ENCODE results near the gene SLC9A3. TPM values are rescaled to one million over a fixed set of nuclear protein-coding genes. Genes with fewer than 3 reads are reported as not detected.
A peak's percentile ranks its signal among the peaks of the same experiment; 100 is the strongest.

The SLC9A3 gene
- total RNA-seq, 1 donor from 2014 or later, result 0.79 TPM

DNA sequence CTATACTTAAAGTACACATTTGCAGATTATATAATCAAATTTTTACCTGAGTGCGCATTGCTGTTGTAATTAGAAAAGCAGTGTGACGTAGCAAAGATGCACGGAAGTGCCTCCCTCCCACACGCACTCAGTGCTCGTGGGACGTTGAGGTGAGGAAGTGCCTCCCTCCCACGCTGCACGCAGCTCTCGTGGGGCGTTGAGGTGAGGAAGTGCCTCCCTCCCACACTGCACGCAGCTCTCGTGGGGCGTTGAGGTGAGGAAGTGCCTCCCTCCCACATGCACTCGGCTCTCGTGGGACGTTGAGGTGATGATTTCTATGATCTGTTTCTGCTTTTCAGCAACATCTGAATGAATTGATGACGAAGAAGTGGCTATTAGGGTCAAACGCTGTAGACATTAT, 60.3 kb downstream of the SLC9A3 start:
- no peak for DNase-seq (ENCODE audit: low read depth in 2 of 2)

DNA sequence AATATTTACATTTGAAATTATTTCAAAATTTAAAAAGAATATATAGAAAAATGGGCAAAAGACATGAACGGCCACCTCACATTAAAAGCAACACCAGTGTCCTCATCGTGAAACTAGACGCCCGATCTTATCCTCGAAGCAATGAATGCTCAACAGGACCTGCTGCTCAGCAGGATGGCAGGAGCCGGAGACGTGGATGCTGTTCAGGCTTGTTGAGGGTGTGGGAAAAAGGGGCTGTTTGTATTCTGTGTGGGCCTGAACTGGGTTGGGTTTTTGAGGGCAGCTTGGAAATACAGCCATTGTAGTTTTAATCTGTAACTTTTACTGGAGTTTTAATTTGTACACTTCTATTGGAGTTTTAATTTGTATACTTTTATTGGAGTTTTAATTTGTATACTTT, 60.9 kb downstream of the SLC9A3 start:
- no peak for DNase-seq (ENCODE audit: low read depth in 2 of 2)

DNA sequence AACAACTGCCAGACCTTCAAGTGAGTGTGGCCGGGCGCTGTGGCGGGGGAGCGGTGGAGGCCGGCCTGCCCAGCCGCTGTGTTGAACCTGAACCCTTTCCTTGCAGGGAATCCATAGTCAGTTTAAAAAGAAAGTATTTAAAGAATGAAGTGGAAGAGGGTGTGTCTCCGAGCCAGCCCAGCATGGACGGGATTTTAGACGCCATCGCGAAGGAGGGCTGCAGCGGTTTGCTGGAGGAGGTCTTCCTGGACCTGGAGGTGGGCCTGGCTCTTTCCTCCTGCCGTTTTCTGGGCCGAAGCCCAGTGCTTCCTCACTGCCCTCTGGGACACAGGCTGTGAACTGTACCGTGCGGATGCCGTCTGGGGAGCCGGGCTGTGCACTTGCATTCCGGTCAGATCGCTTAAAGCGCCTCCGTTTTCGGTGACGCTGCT, 62.2 kb downstream of the SLC9A3 start:
- no peak for DNase-seq (ENCODE audit: low read depth in 2 of 2)

DNA sequence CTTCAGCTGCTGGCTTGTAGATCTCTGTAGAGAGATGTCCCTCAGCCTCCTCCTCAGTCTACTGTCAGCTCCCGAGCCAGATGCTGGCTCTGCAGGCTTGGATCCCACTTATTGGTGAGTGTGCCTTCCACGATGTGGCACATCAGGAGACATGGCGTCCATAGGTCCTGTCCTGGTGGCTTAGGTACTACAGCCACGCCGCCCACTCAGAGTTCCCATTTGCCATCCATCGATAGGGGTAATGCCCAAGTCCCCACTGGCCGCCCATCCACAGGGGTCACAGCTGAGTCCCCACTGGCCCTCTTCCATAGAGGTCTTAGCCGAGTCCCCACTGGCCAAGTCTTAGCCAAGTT, 64.0 kb downstream of the SLC9A3 start:
- no peak for DNase-seq (ENCODE audit: low read depth in 2 of 2)

DNA sequence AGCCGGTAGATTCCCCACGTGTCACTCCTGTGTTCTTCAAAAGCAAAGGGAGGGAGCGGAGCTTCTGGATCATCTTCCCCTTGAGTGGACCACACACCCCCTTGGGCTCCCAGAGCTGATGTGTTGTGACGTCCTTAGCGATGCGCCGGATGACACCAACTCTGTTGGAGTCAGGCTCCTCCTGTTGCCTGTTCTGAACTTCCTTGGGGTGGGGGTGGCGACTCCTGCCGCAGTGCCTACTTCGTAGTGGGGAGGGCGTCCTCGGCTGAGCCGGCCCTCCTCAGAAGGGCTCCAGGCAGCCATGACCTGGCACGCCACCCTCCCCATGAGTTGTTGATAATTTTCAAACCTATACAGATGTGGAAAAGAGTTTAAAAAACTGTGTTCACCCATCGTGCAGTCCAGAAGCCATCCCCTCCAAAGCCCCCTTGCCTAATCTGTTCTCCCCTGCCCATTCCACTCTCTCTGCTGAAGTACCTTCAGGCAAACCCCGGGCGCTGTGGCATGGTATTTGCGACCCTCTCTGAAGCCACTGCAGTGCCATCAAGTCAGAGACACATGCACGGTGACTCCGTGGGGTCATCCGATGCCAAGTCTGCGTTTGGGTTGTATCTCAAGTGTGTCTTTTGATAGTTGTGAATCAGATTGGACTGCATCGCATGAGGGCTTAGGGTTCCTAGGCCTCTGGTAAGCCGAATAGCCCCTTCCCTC, 64.5 kb downstream of the SLC9A3 start:
- no peak for DNase-seq (ENCODE audit: low read depth in 2 of 2)

DNA sequence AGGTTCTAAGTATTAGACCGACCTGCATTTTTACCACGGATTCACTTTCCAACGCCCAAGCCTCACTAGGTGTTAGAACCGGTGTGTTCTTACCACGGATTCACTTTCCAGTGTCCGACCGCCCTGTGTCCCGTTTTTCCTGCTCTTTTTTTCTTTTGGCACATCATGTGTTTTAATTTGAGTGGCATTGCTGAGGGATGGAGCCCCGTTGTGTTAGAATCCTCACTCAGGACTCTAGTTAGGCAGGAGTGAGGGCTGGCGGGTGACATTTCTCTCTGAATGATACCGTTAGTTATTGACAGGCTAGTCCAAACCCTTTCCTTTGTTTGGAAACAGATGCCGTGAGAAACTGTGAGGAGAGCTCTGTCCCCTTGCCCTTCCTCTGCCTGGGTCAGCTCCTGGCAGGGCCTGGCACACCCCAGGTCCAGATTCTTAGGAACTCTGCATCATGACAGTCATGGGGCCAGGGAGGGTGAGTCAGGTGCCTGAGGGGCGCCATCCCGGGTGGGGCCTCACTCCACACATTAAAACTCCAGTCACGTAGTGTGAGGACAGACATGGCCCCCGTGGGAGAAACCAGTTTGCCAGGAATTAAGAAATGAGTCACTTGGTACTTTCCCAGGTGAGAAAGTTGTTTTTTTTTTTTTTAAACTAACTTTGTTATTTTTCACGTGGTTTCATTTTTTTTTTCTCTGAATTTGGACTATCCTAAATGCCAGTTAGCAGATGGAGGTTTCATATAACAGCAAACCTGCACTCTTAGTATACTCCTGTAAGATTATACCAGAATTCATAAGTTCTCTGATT, 65.5 kb downstream of the SLC9A3 start:
- DNase-seq (ENCODE audit: low read depth in 2 of 2), result peak; percentile 59 to 72

DNA sequence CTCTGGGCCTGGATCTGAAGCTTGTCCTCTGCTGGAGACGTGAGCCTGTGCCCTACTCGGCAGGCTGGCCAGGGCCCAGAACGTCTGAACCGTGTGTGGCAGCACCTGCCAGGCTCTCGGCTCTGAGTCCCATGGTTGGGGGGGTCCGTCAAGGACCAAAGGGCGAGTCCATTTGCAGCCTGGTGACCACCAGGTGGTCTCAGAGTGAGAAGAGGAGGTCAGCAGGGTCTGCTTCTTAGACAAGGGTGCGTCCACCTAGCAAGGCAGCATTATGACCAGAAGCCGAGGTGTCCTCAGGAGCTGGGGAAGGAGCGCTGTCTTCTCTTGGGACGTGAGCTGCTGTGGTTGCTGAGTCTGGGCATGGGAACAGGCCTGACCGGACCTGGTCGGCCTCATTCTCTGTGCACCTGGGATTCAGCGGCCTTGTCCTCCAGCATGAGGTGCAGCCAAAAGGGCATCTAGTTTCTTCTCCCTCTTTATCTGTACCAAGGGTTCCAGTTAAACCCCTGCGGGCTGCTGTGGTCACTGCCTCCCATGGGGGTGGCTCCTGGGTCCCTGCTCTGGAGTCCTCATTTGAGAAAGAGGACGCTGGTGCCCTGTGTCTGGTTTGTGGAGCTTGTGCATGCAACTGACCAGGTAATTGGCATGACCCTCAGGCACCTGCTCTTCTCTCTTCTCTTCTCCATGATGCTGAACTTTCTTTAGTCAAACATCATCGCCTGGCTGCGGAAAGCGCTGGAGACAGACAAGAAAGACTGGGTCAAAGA, 66.9 kb downstream of the SLC9A3 start:
- DNase-seq (ENCODE audit: low read depth in 2 of 2), result no peak

DNA sequence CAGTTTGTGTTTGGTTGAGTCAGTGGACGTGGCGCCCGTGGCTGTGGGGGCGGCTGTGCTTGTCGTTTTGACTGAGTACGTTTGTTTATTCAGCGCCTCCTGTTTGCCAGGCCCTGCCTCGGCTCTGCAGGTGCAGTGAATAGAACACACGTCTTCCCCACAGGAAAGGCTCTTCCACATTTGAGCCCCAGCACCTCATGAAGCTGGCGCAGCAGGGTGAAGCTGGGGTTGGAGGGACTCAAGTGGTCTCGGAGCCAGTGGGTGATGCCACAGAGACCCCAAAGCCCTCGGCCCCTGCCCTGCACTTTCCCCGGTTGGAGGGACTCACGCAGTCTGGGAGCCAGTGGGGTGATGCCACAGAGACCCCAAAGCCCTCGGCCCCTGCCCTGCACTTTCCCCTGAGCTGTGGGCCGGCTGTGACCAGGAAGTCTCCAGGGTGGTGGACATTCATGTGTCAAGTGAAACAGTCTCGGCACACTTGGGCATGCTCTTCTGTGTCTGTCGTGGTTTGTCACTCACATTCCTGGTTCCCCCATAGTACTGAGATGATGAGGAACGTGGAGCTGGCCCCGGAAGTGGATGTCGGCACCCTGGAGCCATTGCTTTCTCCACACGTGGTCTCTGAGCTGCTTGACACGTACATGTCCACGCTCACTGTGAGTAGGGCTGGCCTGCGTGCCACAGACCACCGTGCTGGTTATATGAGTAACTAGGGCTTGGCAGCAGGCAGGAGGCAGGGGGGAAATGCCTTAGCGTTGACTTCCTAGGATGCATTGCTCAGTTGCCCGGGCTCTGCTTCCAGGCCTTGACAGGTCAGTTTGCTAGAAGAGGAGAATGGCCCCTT, 67.7 kb downstream of the SLC9A3 start:
- peak; percentile 70 to 81 for DNase-seq (ENCODE audit: low read depth in 2 of 2)

DNA sequence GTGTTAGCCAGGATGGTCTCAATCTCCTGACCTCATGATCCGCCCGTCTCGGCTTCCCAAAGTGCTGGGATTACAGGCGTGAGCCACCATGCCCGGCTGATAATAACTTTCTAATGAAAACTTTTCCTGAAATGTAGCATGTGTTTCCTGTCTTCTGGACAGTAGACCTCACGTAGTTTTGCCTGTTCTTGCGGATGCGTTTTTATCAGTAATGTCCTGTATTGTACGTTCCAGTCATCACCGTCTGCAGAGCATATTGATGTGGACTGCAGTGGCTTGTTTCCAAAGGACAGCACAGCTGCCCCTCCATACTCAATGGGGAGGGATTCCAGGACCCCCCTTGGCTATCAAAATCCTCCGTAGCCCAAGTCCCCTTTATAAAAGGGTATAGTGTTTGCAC, 68.4 kb downstream of the SLC9A3 start:
- DNase-seq (ENCODE audit: low read depth in 2 of 2), result peak in 1 of 2 donors; percentile 92

DNA sequence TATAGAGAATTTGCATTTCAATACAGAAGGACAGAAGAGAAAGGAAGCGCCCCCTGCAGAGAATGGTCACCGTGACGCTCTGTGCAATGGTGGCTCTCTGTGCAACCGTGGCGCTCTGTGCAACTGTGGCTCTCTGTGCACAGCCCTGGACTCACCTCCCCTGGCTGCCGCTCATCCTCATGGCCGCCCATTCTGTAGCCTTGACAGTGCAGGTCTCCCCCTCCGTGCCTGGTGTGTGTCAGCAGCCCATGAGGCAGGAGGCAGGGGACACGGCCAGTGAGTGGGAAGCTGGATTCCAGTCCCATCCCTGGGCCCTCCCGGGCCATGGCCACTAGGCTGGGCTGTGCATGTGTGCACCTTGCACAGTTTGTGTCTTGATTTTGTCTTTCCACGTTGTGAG, 69.3 kb downstream of the SLC9A3 start:
- DNase-seq (ENCODE audit: low read depth in 2 of 2), result no peak

DNA sequence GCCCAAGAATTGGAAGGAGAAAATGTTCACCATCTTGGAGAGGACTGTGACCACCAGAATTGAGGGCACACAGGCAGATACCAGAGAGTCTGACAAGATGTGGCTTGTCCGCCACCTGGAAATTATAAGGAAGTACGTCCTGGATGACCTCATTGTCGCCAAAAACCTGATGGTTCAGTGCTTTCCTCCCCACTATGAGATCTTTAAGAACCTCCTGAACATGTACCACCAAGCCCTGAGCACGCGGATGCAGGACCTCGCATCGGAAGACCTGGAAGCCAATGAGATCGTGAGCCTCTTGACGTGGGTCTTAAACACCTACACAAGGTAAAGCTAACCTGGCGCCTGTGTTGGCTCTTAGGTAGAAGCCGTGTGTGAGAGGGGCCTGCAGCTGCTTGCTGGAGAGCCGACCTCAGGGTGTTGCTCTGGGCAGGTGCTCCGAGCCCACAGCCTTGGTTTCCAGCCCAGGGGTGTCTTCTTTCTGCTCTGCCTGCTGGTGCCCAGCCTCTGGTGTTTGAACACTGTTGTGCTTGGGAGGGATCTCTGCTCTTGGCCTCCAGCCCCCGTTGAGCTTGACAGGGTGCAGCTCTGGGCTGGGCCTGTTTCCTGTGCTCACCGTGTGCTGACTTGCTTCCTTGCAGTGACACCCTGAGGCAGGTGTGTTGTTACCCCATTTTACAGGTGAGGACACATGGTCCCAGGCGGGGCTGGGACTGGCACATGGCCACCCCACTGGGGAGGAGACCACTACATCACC, 70.3 kb downstream of the SLC9A3 start:
- DNase-seq (ENCODE audit: low read depth in 2 of 2), result no peak

DNA sequence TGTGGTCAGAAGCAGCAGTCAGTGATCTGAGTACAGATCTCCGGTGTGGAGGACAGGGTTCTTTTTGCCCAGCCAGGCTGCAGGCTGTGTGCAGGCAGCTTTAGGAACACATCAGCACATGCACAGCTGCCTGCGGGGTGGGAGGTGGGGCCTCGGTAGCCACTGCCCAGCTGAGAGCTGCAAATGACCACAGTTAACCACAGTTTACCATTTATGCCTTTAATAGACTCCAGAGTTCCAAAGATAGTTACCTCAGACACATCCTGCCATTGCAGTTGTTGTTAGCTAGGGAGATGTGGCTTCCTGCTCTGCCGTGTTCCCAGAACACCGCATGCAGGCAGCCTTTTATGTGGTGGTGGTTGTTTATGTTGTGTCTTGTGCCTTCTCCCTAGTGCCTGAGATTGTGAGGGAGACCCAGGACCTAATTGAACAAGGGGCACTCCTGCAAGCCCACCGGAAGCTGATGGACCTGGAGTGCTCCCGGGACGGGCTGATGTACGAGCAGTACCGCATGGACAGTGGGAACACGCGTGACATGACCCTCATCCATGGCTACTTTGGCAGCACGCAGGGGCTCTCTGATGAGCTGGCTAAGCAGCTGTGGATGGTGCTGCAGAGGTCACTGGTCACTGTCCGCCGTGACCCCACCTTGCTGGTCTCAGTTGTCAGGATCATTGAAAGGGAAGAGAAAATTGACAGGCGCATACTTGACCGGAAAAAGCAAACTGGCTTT, 71.1 kb downstream of the SLC9A3 start:
- DNase-seq (ENCODE audit: low read depth in 2 of 2), result no peak

DNA sequence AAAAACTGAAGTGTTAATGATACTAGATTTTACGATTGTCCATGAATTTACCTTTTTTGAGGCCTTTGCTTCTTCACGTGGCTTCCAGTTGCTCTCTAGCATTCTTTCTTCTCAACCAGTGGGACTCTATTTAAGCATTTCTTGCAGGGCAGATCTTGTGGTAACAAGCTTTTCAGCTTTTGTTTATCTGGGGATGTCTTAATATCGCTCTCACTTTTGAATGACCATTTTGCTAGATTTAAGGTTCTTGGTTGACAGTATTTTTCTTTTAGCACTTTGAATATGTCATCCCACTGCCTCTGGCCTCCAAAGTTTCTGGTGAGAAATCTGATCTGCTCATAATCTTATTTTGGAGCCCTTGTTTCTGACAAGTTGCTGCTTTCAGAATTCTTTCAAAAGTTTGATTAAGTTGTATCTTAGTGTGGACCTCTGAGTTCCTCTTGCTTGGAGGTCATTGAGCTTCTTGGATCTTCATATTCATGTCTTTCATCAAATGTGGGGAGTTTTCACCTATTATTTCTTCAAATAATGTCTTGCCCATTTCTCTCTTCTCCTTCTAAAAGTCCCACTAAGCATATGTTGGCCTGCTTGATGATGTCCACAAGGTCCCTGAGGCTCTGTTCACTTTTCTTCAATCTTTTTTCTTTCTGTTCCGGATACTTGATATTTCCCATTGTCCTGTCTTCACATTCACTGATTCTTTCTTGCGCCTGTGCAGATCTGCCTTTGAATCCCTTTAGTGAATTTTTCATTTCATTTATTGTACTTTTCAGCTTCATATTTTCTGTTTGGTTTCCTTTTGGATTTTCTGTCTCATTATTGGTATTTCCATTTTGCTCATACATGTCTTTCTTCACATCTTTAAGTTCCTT, 72.4 kb downstream of the SLC9A3 start:
- DNase-seq (ENCODE audit: low read depth in 2 of 2), result no peak

DNA sequence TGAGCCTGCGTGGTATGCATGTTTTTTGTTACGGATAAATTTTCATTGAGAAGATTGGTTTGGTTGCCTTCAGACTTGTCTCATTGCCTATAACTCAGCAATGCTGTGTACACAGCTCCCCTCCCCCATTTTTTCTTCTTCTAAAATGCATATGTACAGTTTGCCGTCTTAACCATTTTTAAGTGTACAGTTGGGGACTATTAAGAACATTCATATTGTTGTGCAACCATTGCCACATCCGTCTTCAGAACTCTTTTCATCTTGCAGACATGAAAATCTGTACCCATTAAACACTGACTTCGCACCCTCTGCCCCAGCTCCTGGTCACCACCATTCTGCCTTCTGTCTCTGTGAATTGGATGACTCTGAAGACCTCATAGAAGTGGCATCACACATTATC, 75.1 kb downstream of the SLC9A3 start:
- no peak for DNase-seq (ENCODE audit: low read depth in 2 of 2)

DNA sequence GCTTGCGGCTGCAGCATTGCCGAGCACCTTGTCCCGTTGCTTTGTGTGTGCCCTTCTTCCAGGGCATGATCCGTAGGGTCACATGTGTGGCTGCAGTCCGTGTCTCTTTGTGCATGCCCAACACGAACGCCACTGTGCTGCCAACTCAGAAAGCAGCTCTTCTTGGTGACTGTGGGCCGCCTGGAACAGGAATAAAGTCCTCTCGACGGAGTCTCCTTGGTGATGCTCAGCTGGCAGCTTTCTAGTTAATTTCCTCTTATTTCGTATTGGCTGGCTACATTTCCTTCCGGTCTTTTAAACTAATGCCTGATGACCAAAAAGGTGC, 75.5 kb downstream of the SLC9A3 start:
- DNase-seq (ENCODE audit: low read depth in 2 of 2), result no peak

DNA sequence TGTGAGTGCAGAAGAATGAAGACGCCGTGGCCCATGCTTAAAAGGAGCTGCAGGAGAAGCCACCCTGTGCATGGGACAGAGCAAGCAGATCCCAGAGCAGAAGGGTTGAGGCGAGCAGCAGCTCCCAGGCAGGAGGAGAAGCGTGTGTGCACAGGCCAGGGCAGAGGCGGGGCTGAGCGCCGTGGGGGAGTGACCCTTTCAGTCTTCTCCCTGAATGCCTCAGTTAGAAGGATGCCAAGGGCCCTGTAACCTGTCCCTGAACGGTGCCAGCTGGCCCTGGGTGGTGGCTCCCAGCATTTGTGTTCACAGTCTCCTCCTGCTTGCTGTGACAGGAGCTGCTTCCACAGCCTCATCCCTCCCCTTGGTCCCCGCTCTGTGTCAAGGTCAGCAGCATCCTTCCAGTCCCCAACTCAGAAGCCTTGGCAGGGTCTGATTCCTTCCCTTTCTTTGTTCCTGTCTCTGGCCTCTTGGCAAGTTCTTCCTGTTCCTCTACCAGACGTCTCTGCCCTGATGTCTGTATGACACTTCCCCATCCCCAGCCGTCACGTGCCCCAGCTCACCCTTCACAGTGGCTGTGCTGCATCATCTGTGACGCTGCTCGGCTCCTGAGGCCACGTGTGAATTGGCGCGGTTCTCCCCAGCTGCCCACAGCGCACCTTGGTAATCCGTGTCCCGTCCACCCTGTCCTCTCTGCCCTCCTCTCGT, 76.0 kb downstream of the SLC9A3 start:
- no peak for DNase-seq (ENCODE audit: low read depth in 2 of 2)

DNA sequence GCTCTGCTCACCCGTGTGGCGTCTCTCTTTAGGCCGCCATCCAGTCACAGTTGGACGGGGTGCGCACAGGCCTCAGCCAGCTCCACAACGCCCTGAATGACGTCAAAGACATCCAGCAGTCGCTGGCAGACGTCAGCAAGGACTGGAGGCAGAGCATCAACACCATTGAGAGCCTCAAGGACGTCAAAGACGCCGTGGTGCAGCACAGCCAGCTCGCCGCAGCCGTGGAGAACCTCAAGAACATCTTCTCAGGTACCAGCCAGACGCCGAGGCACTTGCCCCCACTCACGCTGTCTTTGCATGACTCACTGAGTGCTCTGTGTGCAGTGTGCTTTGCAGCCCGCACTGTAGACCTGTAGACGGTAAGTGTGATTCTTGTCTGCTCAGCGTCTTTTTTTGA, 76.7 kb downstream of the SLC9A3 start:
- no peak for DNase-seq (ENCODE audit: low read depth in 2 of 2)

DNA sequence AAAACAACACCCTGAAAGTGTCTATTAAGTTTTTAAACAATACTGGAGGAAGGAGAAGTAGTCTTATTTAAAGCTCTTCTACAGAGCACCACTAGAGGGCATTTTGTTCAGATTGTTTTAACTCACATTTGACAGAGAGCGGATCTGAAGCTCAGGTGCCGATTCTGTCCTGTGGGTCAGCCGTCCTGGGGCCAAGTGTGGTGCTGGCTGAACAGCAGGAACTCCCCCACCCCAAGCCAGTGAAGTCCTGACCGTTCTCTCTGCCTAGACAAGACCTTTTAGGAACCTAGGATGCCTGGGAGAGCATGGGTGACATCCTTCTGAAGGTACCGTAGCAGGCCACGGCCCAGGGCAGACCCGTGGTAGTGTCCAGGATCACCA, 77.4 kb downstream of the SLC9A3 start:
- DNase-seq (ENCODE audit: low read depth in 2 of 2), result peak; percentile 61 to 68
